ENCODE measurements around the gene GPR155. TPM values are rescaled to one million over a fixed set of nuclear protein-coding genes. Genes with fewer than 3 reads are reported as not detected.
"Not testable (repeated sequence)": the region's sequence is repeated elsewhere in the genome, so short reads cannot be mapped to it uniquely, and the experiment has no call there.

GPR155 gene
- total RNA-seq, 1 experiment from 2014 or later, result 1.3 TPM

- no peak overlapping the region for H3K27ac ChIP-seq (ENCODE audit: low read length)
- no peak overlapping the region for H3K4me3 ChIP-seq (ENCODE audit: low read length)
- no peak overlapping the region for H2AFZ ChIP-seq (ENCODE audit: low read length)
- TF ChIP-seq EZH2phosphoT487 (IDR thresholded peaks at IDR 0.05; ENCODE audit: borderline replicate concordance, low read length) (no peak), CTCF (conservative IDR thresholded peaks at IDR 0.05; ENCODE audit: low read depth, low read length) (no peak), EZH2 (IDR thresholded peaks at IDR 0.05; ENCODE audit: low read length, unreplicated experiment) (no peak)
- intact Hi-C loops (cut with micrococcal nuclease), result no loop called here
- H4K20me1 ChIP-seq (ENCODE audit: low read length), result no peaks in the 10 kb centered on the region
- ChIA-PET CTCF (no interaction called here), POLR2A (ENCODE audit: unreplicated experiment) (no interaction called here)
- H3K9me3 ChIP-seq (ENCODE audit: low read length), result no peaks in the 10 kb centered on the region
- DNase-seq, result no peak
- no peak overlapping the region for H3K9ac ChIP-seq (ENCODE audit: low read length)
- H3K4me2 ChIP-seq (ENCODE audit: low read length), result no peak overlapping the region
- no peaks in the 10 kb centered on the region for H3K27me3 ChIP-seq (ENCODE audit: low read length)
- no peaks in the 10 kb centered on the region for H3K36me3 ChIP-seq (ENCODE audit: low read depth, low read length)
- no peaks in the 10 kb centered on the region for H3K4me1 ChIP-seq (ENCODE audit: insufficient read depth, low read length)
- no peaks in the 10 kb centered on the region for H3K9me2 ChIP-seq (replicated peaks; ENCODE audit: low read length)
- ATAC-seq, result no peak
- no peaks in the 10 kb centered on the region for H3F3A ChIP-seq (ENCODE audit: low read length, unreplicated experiment)
- no TSS peak for BruUV-seq (replicated peaks)
- H3K79me2 ChIP-seq (ENCODE audit: low read length), result no peaks in the 10 kb centered on the region
Observed at GRCh38 chr2:174490051-174490450, 3.2 kb upstream of the GPR155 start.

- POLR2A ChIA-PET (ENCODE audit: unreplicated experiment); DNase-seq; H3K36me3 ChIP-seq (ENCODE audit: low read depth, low read length); H3K4me1 ChIP-seq (ENCODE audit: insufficient read depth, low read length); H3K9ac ChIP-seq (ENCODE audit: low read length); H3K79me2 ChIP-seq (ENCODE audit: low read length); H3K4me3 ChIP-seq (ENCODE audit: low read length); H3K9me2 ChIP-seq (replicated peaks; ENCODE audit: low read length); BruUV-seq (replicated peaks); H3K4me2 ChIP-seq (ENCODE audit: low read length); CTCF ChIA-PET; H4K20me1 ChIP-seq (ENCODE audit: low read length); H3K27me3 ChIP-seq (ENCODE audit: low read length); H3K27ac ChIP-seq (ENCODE audit: low read length); H3F3A ChIP-seq (ENCODE audit: low read length, unreplicated experiment); ATAC-seq; H3K9me3 ChIP-seq (ENCODE audit: low read length); H2AFZ ChIP-seq (ENCODE audit: low read length): not testable (repeated sequence)
- intact Hi-C loops (cut with micrococcal nuclease), result loop anchor here (5.0 kb wide), 1 partner anchor 123 kb away; no protein-coding TSS in a partner anchor
Observed at GRCh38 chr2:174489520-174489919, 2.7 kb upstream of the GPR155 start.

GRCh38 chr2:174487820-174488162 is 962 bp upstream of the GPR155 start:
- no peaks in the 10 kb centered on the region for H3K79me2 ChIP-seq (ENCODE audit: low read length)
- no peaks in the 10 kb centered on the region for H3K27me3 ChIP-seq (ENCODE audit: low read length)
- peak overlapping the region; percentile 92 for H3K4me3 ChIP-seq (ENCODE audit: low read length)
- no peak for TF ChIP-seq CTCF (conservative IDR thresholded peaks at IDR 0.05; ENCODE audit: low read depth, low read length)
- no peak for TF ChIP-seq EZH2 (IDR thresholded peaks at IDR 0.05; ENCODE audit: low read length, unreplicated experiment)
- no peak for TF ChIP-seq EZH2phosphoT487 (IDR thresholded peaks at IDR 0.05; ENCODE audit: borderline replicate concordance, low read length)
- TSS peak; percentile 94 for BruUV-seq (replicated peaks)
- ATAC-seq (no peak), DNase-seq (no peak)
- intact Hi-C loops (cut with micrococcal nuclease), result loop anchor here (5.0 kb wide), 1 partner anchor 125 kb away; no protein-coding TSS in a partner anchor
- peak overlapping the region; percentile 80; the same call in 1 of the 2 replicates for H3K9ac ChIP-seq (ENCODE audit: low read length)
- no peaks in the 10 kb centered on the region for H3K9me2 ChIP-seq (replicated peaks; ENCODE audit: low read length)
- H4K20me1 ChIP-seq (ENCODE audit: low read length), result no peaks in the 10 kb centered on the region
- H3K36me3 ChIP-seq (ENCODE audit: low read depth, low read length), result no peaks in the 10 kb centered on the region
- CTCF ChIA-PET, result no interaction called here
- H3F3A ChIP-seq (ENCODE audit: low read length, unreplicated experiment), result no peaks in the 10 kb centered on the region
- POLR2A ChIA-PET (ENCODE audit: unreplicated experiment), result no interaction called here
- no peaks in the 10 kb centered on the region for H3K4me1 ChIP-seq (ENCODE audit: insufficient read depth, low read length)
- H2AFZ ChIP-seq (ENCODE audit: low read length), result peak overlapping the region; percentile 100
- H3K9me3 ChIP-seq (ENCODE audit: low read length), result no peaks in the 10 kb centered on the region
- peak overlapping the region; percentile 63; the same call in 1 of the 2 replicates for H3K27ac ChIP-seq (ENCODE audit: low read length)
- H3K4me2 ChIP-seq (ENCODE audit: low read length), result peak overlapping the region; percentile 99

All from PC-3 (cell line).